PFSK-1 (cell line): ENCODE results near the gene GABBR2.

Experiments used
- POLR2AphosphoS5 ChIP-seq: IDR thresholded peaks from 2 replicates; pipeline ENCODE4 v1.6.1; 2012; ENCODE audit warnings: low read depth, mild to moderate bottlenecking, control low read depth, low read length, moderate library complexity
- SIN3A ChIP-seq: IDR thresholded peaks from 2 replicates; pipeline ENCODE4 v1.6.1; 2012; ENCODE audit warnings: mild to moderate bottlenecking, low read length, moderate library complexity, borderline replicate concordance; ENCODE audit not compliant: insufficient read depth
- TAF1 ChIP-seq: IDR thresholded peaks from 2 replicates; pipeline ENCODE4 v1.6.1; 2012; ENCODE audit warnings: low read length, control low read depth, borderline replicate concordance; ENCODE audit not compliant: insufficient read depth

DNA sequence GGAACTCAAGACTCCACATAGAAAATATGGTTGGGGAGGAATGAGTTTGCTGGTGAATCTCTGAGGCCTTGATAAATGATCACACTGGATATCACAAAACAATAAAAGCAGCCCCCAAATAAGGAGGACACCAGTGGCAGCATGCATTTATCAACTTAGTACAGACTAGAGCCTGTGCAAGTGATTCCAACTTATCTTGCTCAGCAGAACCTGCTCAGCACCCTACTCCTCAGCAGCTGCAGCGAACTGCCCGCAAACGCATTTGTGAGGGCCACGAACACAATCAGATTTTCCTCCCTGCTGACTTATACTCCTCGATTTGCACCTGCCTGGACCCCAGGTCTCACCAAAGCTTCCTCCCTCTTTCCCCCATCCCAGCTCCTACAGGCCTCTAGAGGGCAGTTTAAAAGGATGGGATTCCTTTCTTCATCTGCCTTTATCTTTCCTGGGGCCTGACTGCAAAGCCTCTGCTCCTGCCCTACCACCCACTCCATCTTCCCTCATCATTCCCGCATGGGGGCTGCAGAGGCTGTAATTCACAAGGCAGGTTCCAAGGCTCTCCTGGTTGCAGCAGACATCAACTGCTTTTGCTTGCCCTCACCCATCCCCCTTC, 46.4 kb upstream of the GABBR2 start:
- TF ChIP-seq POLR2AphosphoS5 (no peak), SIN3A (no peak), TAF1 (no peak)
